Thymus (tissue), 11 donors: ENCODE results near the gene PBX1. TPM values are rescaled to one million over a fixed set of nuclear protein-coding genes. Genes with fewer than 3 reads are reported as not detected.
A peak's percentile ranks its signal among the peaks of the same experiment; 100 is the strongest.

ENCODE experiments used
- DNase-seq, 9 donors: peaks; one replicate each; pipeline ENCODE4 v3.0.0-alpha.2; 2013; ENCODE audit warnings: low spot score in 9 of 9, low read depth in 6 of 9, missing footprints in 1 of 9
- H3K27ac ChIP-seq, 2 donors: one replicate each; pipeline ENCODE4 v1.5.1; 2013; ENCODE audit warnings: control low read depth in 1 of 2, low read depth in 1 of 2, low read length in 1 of 2, mild to moderate bottlenecking in 1 of 2, moderate library complexity in 1 of 2
- H3K27me3 ChIP-seq, 2 donors: one replicate each; pipeline ENCODE4 v1.5.1; 2013; ENCODE audit warnings: low read length in 1 of 2; ENCODE audit not compliant: control insufficient read depth in 2 of 2, insufficient read depth in 1 of 2
- H3K36me3 ChIP-seq, 2 donors: one replicate each; pipeline ENCODE4 v1.5.1; 2013; ENCODE audit warnings: low read length in 1 of 2, mild to moderate bottlenecking in 1 of 2, moderate library complexity in 1 of 2; ENCODE audit not compliant: control insufficient read depth in 2 of 2, insufficient read depth in 2 of 2
- H3K4me1 ChIP-seq, 2 donors: one replicate each; pipeline ENCODE4 v1.5.1; 2013; ENCODE audit warnings: low read length in 2 of 2; ENCODE audit not compliant: control insufficient read depth in 2 of 2, insufficient read depth in 2 of 2
- H3K4me3 ChIP-seq, 2 donors: one replicate each; pipeline ENCODE4 v1.5.1; 2013; ENCODE audit warnings: low read length in 2 of 2, control low read depth in 1 of 2, mild to moderate bottlenecking in 1 of 2
- H3K9me3 ChIP-seq, 2 donors: one replicate each; pipeline ENCODE4 v1.5.1; 2013; ENCODE audit warnings: low read length in 1 of 2, mild to moderate bottlenecking in 1 of 2; ENCODE audit not compliant: control insufficient read depth in 2 of 2, insufficient read depth in 1 of 2
- WGBS: extraction: QIAGEN DNeasy Blood & Tissue Kit; methylation state at CpG from one replicate; pipeline ENCODE4 v1.1.7; 2013; 5-methylcytosine and 5-hydroxymethylcytosine counted together
- polyA plus RNA-seq: library from polyadenylated mRNA; stranded (reverse); fragments of 200-250 nt; gene quantifications from one replicate; pipeline ENCODE4 v1.2.3, GENCODE V29; 2013
- total RNA-seq: library from RNA; stranded (reverse); fragments of 120-200 nt; gene quantifications from one replicate; pipeline ENCODE4 v1.2.4, GENCODE V29; 2013
- donor health status: healthy.

The PBX1 gene
- total and polyA plus RNA-seq, 2 donors: 12.7 to 12.9 TPM

DNA sequence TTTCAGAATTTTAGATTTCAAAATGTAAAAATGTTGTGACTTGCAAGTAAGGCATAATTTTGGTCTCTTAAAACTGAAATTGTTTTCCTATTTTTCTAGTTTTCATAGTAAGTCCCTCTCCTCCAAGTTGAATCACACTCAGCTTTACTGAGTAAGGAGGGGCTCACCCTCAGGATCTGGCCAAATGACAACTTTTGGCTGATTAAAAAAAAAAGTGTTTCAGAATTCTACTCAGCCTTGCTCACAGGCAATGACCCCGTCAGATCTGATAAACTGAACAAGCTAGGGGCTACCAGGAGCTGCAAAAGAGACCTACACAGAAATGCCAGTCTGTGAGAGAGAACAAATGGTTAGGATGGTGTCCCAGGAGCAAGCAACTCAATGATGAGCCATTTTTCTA is 159.8 kb downstream of the PBX1 start:
- no peaks in the 10 kb centered on the region for H3K9me3 ChIP-seq
- no peak for DNase-seq
- 77% methylated on average over 1 of the region's 1 CpG for WGBS
- no peak overlapping the region for H3K4me3 ChIP-seq
- H3K4me1 ChIP-seq: peaks cover 0 to 6% of the 10 kb centered on the region in 2 donors
- peak overlapping the region in 1 of 2 donors; percentile 40 for H3K27ac ChIP-seq
- H3K27me3 ChIP-seq: no peaks in the 10 kb centered on the region
- no peaks in the 10 kb centered on the region for H3K36me3 ChIP-seq

DNA sequence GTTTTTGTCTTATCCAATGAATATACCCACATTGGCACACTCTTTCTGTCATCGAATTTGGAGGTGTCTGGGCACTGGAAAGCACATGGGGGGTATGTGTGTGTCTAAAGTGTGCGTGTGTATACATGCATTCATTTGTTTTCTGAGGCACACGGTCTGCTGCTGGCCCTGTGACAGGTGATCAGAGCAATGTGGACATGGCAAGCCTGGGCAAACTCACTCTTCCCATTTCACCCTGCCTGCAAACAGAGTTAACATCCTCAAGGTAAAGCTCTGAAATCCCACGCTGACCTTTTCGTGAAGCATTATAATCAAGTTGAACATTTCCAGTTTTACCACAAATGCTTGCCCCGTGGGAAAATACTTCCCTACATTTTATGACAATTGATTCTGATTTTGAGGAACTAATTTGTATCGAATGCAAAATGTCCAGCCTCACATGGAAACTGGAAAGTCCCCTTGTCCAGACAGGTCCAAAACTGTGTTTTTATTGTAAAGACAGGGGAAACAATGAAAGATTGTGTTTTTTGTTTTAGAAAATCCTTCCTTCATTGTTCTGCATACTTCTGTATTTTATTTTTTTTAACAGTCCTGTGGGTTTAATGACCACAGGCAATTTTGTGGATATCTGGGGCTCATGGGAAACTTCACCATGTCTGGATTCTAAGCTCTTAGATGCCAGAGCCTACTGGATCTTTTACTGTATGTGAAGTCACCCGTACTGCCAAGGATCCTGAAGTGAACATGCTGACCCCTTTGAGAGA is 160.9 kb downstream of the PBX1 start:
- H3K36me3 ChIP-seq: no peaks in the 10 kb centered on the region
- H3K27ac ChIP-seq: peak overlapping the region in 1 of 2 donors; percentile 69
- H3K4me3 ChIP-seq: no peak overlapping the region
- peaks cover 0 to 6% of the 10 kb centered on the region in 2 donors for H3K4me1 ChIP-seq
- no peaks in the 10 kb centered on the region for H3K27me3 ChIP-seq
- DNase-seq: no peak
- WGBS: 67% methylated on average over 8 of the region's 8 CpGs
- no peaks in the 10 kb centered on the region for H3K9me3 ChIP-seq

GRCh38 chr1:164720440-164721227 is 161.7 kb downstream of the PBX1 start:
- Histone ChIP-seq H3K36me3 (no peaks in the 10 kb centered on the region), H3K4me1 (peaks cover 0 to 6% of the 10 kb centered on the region in 2 donors), H3K27me3 (no peaks in the 10 kb centered on the region), H3K27ac (peak overlapping the region in 1 of 2 donors; percentile 69), H3K9me3 (no peaks in the 10 kb centered on the region), H3K4me3 (no peak overlapping the region)
- no peak for DNase-seq
- WGBS: 30% methylated on average over 7 of the region's 7 CpGs

DNA sequence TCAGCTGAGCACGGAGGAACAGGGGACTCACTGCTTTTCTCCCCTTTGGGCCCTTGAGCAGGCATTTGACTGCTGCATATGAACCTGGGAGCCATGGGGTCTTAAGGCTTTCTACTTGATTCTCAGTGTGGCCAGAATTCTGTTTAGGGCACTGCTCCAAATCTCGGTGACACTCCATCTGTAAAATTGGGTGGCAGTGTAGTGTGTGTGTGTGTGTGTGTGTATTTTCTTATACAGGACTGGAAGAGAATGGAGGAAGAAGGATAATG is 162.2 kb downstream of the PBX1 start:
- no peak overlapping the region for H3K4me3 ChIP-seq
- H3K9me3 ChIP-seq: no peaks in the 10 kb centered on the region
- H3K36me3 ChIP-seq: no peaks in the 10 kb centered on the region
- DNase-seq: no peak
- H3K4me1 ChIP-seq: peaks cover 0 to 6% of the 10 kb centered on the region in 2 donors
- H3K27me3 ChIP-seq: no peaks in the 10 kb centered on the region
- 20% methylated on average over 2 of the region's 2 CpGs for WGBS
- peak overlapping the region in 1 of 2 donors; percentile 69 for H3K27ac ChIP-seq

- Histone ChIP-seq H3K4me3 (no peak overlapping the region), H3K36me3 (no peaks in the 10 kb centered on the region), H3K27ac (no peak overlapping the region), H3K27me3 (no peaks in the 10 kb centered on the region), H3K9me3 (no peaks in the 10 kb centered on the region), H3K4me1 (peaks cover 0 to 6% of the 10 kb centered on the region in 2 donors)
- WGBS: 96% methylated on average over 9 of the region's 9 CpGs
- DNase-seq: no peak
Observed at GRCh38 chr1:164723296-164723798, 164.4 kb downstream of the PBX1 start.

- Histone ChIP-seq H3K4me3 (no peak overlapping the region), H3K4me1 (peaks cover 0 to 6% of the 10 kb centered on the region in 2 donors), H3K27me3 (no peaks in the 10 kb centered on the region), H3K27ac (no peak overlapping the region), H3K9me3 (no peaks in the 10 kb centered on the region), H3K36me3 (no peaks in the 10 kb centered on the region)
- 96% methylated on average over 4 of the region's 4 CpGs for WGBS
- DNase-seq: no peak
Observed at GRCh38 chr1:164725401-164725800, 166.4 kb downstream of the PBX1 start.

GRCh38 chr1:164726235-164726634 is 167.3 kb downstream of the PBX1 start:
- DNase-seq: no peak
- 92% methylated on average over 2 of the region's 2 CpGs for WGBS
- H3K9me3 ChIP-seq: no peaks in the 10 kb centered on the region
- H3K4me1 ChIP-seq: no peaks in the 10 kb centered on the region
- H3K4me3 ChIP-seq: no peak overlapping the region
- H3K27me3 ChIP-seq: no peaks in the 10 kb centered on the region
- H3K27ac ChIP-seq: no peak overlapping the region
- no peaks in the 10 kb centered on the region for H3K36me3 ChIP-seq

DNA sequence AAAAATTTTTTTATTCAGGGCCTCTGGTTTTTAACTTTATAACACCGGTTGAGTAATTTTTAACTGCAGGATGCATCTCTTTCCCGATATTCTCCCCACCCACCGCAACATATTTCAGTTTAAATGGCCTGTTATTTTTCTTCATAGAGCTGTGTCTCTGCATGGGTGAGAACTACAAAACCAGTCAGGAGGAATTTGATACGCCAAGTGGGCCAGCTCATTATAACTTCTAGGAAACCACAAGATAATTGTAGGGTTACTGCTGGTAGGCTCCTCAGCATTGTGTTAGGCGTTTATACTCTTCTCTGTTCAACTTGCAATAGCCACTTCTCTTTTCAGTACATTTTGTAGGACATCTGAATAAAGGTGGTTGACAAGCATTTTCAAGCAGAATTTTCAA is 169.7 kb downstream of the PBX1 start:
- no peak for DNase-seq
- Histone ChIP-seq H3K4me3 (no peak overlapping the region), H3K36me3 (no peaks in the 10 kb centered on the region), H3K27me3 (no peaks in the 10 kb centered on the region), H3K9me3 (no peaks in the 10 kb centered on the region), H3K27ac (no peak overlapping the region), H3K4me1 (no peaks in the 10 kb centered on the region)
- 84% methylated on average over 5 of the region's 5 CpGs for WGBS

DNA sequence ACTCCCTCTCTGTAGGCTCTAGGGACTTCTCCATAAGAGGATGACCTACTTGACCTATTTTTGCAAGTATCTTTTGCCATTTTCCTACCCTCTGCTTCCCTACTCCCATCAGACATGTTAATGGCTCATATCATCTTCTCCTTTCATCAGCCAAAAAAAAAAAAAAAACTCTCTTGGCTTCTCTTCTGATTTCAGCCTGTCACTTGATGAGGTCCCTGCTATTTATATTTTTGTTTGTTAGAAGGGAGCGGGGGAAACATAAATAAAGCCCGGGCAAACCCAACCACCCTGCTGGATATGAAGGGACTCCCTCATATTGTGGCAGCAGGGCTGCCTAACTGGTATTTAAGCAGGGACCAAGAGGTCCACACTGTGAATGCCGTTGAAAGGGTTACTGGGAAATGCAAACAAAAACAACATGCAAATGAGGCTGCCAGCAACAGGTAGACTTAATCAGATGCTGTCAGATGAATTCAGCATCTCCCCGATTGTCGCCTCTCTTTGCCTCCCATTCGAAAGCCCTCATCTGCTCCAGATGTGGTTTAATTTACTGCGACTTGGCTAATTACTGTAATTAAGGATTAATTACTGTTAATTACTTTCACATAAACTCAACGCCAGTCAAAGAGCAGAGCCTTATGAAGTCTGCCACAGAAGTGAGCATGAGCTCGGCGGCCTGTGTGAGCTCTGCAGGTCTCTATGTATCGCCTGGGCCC is 172.3 kb downstream of the PBX1 start:
- WGBS: 97% methylated on average over 11 of the region's 11 CpGs
- DNase-seq: no peak
- H3K36me3 ChIP-seq: no peaks in the 10 kb centered on the region

More for the DNA sequence above, 172.3 kb downstream of the PBX1 start:
- Histone ChIP-seq H3K4me1 (no peaks in the 10 kb centered on the region), H3K27me3 (no peaks in the 10 kb centered on the region), H3K9me3 (no peaks in the 10 kb centered on the region), H3K4me3 (no peak overlapping the region), H3K27ac (no peak overlapping the region)
